GM11168 (cell line): ENCODE results near the gene CCL22.

Source experiments
- in situ Hi-C: fragments of 300-500 bp; cut with MboI; formaldehyde crosslinking; loops from one replicate; pipeline ENCODE4 v1.12.0; 2022; ENCODE audit warnings: low sequenced_read_pairs; ENCODE audit not compliant: unreplicated experiment

CCL22 gene

DNA sequence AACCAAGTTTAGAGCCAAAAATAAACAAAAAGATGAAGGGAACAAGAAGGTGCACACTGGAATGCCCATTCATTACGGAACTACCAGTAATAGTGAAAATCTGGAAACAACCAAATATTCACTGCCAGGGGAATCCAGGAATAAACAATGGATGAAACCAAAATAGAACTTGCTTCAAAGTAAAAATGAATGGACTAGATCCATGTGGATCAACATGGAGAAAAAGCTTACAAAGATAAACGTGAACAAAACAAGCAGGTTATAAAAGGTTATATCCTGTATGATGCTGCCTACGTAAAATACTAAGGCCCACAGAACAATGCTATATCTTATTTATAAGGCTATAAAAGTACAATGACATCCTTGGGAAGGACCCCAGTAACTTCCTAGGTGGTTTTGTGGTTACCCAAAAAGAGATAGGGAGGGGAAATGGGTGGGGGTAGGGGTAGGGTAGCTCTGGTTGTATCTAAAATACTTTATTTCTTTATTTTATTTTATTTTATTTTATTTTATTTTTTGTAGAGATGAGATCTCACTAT lies 12.8 kb upstream of the CCL22 start:
- in situ Hi-C loops = no loop called here

GRCh38 chr16:57347858-57348257 lies 10.7 kb upstream of the CCL22 start:
- in situ Hi-C loops = no loop called here

DNA sequence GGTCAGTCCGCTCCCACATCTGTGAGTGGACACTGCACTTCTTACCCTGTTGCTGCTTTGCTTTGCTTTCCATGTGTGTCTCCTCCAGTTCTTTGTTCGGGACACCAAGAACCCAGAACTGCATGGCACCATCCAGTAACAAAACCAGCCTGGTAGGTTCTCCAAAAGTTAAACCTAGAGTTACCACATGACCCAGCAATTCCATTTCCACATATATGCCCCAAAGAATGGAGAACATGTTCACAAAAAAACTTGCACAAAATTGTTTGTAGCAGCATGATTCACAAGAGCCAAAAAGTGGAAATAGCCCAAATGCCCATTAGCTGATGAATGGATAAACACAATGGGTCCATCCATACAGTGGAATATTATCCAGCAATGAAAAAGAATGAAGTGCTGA lies 10.3 kb upstream of the CCL22 start:
- in situ Hi-C loops = no loop called here

GRCh38 chr16:57349212-57350031 lies 9.2 kb upstream of the CCL22 start:
- in situ Hi-C loops = no loop called here

GRCh38 chr16:57352636-57353047 lies 5.9 kb upstream of the CCL22 start:
- in situ Hi-C loops = no loop called here

DNA sequence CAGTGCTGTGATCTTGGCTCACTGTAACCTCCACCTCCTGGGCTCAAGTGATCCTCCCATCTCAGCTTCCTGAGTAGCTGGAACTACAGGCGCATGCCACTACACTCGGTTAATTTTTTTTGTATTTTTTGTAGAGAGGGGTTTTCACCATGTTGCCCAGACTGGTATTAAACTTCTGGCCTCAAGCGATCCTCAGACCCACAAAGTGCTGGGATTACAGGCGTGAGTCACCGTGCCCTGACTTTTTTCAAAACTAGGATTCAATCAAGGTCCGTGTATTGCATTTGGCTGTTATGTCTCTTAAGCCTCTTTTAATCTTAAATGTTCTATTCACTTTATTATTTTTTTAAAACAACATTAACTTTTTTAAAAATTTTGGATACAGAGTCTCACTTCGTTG lies 4.3 kb upstream of the CCL22 start:
- in situ Hi-C loops = no loop called here

GRCh38 chr16:57355898-57356414 lies 2.6 kb upstream of the CCL22 start:
- in situ Hi-C loops = no loop called here

DNA sequence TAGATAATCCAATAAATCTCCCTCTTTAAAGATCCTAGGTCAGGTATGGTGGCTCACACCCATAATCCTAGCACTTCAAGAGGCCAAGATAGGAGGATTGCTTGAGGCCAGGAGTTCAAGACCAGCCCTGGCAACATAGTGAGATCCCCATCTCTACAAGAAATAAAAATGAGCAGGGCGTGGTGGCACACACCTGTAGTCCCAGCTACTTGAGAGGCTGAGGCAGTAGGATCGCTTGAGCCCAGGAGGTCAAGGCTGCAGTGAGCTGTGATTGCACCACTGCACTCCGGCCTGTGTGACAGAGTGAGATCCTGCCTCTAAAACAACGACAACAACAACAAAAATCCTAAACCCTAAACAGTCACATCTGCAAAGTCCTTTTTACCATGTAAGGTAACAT lies 2.0 kb upstream of the CCL22 start:
- in situ Hi-C loops = no loop called here

DNA sequence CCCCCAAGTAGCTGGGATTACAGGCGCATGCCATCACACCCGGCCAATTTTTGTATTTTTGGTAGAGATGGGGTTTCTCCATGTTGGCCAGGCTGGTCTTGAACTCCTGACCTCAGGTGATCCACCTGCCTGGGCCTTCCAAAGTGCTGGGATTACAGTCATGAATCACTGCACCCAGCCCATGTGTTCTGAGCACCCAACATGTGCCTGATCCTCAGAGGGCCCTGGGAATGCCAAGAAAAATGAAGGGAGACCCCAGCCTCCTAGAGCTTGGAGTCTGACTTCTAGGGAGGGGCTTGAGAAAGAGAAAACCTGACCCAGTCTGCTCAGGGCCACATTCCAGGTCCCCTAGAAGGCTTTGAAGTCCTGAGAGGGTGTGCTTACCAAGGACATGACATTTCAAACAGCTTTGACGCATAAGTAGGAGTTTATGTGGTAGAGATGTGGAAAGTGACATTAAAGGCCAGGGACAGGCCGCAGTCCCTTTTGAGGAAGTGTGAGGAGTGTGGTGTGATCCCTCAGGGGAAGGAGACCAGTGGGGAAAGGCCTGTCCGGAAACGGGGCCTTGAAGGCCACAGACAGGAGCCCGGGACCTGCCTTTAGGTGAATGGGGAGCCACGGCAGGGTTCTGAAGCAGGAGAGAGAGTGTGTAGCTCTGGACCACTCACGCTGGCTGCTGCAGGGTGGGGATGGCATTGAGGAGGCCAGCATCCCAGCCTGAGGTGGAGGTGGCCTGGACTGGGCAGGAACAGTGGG lies 1.1 kb upstream of the CCL22 start:
- in situ Hi-C loops = no loop called here

DNA sequence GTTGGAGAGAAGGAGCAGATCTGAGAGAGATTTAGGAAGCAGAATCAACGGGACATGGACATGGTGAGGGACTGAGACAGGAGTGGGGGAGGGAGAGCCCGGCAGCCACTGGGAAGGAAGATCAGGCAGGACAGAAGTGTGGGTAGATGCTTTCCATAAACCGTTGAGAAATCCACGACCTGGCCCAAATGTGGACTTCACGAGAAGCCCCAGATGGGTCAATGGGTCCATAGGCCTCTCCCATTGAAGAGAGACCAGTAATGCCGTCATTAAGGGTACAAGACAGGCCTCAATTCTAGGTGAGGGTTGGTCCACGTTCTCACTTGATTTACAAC lies 530 bp upstream of the CCL22 start:
- in situ Hi-C loops = no loop called here

DNA sequence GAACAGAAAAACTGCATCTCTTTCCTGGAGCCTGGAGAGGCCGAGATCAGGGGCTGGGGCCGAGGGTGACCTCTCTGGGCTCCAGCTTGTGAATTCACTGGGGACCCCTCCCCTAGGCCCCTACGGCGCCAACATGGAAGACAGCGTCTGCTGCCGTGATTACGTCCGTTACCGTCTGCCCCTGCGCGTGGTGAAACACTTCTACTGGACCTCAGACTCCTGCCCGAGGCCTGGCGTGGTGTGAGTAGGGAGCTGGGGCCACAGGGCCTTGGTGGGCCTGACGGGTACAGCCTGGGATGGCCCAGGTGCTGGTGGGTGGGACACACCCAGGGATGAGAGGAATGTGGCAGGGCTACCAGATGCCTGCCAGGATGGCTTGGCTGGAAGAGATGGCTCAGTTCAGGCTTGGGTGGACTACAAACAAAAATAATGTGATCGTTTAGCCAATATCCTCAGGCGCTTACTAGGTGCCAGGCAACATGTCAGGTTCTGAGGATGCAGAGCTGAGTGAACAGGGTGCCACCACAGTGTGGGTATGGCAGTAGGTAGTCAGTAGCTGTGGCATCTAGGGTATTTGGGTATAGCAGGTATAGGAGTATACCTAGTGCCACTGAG lies 1.8 kb downstream of the CCL22 start:
- in situ Hi-C loops = no loop called here

GRCh38 chr16:57361404-57361803 lies 2.8 kb downstream of the CCL22 start:
- in situ Hi-C loops = no loop called here

DNA sequence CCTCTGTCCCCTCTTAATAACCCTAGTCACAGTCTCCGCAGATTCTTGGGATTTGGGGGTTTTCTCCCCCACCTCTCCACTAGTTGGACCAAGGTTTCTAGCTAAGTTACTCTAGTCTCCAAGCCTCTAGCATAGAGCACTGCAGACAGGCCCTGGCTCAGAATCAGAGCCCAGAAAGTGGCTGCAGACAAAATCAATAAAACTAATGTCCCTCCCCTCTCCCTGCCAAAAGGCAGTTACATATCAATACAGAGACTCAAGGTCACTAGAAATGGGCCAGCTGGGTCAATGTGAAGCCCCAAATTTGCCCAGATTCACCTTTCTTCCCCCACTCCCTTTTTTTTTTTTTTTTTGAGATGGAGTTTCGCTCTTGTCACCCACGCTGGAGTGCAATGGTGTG lies 5.6 kb downstream of the CCL22 start:
- in situ Hi-C loops = no loop called here

DNA sequence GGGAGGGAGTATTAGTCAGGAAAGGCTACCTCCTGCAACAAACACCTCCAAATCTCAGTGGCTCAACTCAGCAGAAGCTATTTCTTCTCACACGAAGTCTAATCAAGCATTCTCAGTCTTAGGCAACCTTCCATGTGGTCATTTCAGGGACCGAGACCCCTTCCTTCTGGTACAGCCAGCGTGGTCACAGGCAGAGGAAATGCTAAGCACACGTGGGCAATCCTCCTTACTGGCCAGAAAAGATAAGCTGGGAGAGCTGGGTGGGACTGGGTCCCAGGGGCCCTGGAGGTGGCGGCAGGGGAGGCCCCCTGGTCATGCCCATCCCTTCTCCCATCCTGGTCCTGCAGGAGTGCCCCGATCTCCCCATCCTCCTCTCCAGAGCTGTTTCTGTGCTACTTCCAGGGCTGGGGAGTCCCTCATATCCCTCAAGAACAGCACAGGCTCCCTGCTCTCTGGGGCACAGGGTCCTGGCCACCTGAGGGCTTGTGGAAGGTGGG lies 8.0 kb downstream of the CCL22 start:
- in situ Hi-C loops = no loop called here

GRCh38 chr16:57367116-57367752 lies 8.7 kb downstream of the CCL22 start:
- in situ Hi-C loops = no loop called here

DNA sequence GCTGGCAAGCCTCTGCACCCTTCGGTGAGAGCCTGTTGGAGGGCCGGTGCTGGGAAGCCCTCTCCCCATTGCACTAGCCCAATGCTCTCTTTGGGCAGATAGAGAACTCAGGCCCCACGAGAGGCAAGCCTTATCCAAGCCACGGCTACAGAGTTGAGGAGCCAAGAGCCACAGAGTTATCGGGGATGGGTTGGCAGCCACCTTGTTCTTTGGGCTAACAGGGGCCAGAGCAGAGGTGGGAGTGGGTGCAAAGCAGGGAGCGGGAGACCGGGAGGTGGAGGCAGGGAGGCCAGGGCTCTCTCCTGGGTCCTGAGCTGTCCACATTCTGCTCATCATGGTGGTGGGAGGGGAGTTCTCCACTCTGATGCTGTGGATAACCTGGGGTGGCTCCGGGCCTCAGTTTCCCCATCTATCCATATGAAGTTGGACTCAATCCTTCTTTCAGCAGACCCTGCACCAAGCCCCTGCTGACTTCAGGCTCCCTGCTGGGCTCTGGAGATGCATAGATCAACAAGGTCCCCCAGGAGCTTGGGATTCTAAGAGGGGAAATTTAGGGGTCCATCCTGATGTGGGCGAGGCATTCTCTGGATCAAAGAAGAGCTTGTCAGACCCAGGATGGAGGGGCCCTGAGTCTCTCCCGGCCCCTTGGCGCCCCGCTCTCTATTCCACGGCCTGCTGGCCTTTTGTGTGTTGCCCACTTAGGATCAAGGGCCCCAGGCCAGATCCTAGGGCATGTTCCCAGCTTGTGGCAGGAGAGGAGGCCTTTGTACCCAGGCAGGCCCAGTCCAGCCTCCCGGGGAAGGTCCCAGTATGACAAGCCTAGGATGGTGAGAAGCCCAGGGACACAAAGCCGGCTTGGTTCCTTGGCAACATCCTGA lies 13.2 kb downstream of the CCL22 start:
- in situ Hi-C loops = no loop called here

DNA sequence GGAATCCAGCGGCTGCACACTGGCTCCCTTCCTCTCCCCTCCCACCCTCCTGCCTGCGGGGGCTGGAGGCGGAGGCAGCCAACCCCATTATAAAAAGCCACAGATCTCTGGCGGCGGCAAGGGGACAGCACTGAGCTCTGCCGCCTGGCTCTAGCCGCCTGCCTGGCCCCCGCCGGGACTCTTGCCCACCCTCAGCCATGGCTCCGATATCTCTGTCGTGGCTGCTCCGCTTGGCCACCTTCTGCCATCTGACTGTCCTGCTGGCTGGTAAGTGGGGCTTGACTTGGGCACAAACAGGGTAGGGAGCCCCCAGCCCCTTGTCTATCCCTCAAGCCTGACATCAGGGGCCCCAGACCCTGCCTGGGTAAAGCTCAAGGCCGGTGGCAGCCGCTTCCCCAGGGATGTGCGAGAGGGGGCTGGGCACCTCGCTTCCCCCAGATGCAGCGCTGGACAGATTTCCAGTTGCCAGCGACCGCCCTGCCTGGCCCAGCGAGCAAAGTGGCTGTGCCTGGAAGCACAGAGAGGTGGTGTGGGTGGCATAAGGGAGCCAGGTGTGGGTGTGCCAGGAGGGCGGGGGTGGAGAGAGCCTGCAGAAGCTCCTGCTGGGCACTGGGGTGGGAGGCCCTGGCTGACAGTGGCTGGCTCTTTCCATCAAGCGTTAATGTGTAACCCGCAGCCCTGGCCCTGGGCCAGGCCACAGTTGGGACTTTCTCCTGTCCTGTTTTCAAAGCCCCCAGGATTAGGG lies 14.0 kb downstream of the CCL22 start, which contains the start of gene CX3CL1:
Gene CX3CL1 (plus strand): TSS at position 119 of the 745 bp plus-strand sequence. CDS start 79 bp downstream, at position 198.
- in situ Hi-C loops = no loop called here

DNA sequence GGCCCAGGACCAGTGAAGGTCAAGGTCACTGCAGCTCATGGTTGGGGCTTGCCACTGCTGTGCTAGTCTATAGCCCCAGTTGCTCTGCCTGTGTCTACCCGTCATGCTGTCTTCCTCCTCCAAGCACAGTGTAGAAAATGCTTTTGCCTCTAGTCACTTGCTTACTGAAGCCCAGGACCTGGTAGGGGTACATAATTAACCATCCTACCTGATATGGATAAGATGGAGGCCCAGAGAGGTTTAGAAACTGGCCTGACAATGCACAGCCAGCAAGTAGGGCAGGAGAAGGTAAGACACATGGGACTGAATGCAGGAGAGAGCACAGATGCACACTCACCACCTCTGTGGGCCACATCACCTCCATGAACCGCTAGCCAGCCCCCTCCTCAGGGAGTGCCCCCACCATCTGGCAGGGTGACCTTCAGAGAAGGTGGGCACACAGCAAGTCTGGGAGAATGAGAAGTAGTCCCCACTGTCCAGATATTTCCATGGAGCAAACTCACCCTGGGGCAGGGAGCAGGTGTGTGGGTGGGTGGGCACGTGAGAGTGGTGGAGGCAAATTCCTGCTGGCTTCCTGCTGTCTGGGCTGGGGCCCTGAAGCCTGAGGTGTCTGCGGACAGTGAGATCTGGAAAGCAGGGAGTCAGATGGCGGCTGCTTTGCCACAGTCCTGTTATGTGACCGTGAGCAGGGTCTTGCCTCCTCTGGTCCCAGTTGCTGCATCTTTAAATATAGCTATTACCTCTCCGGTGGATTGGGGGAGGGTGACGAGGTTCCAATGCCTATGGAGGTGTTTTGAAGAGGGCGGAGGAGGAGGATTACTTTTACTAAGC lies 14.7 kb downstream of the CCL22 start:
- in situ Hi-C loops = no loop called here
